Mononuclear cell (primary cell): ENCODE measurements around the gene ASCL2. TPM values are rescaled to one million over a fixed set of nuclear protein-coding genes. Genes with fewer than 3 reads are reported as not detected.

ENCODE experiments used
- H3K27me3 ChIP-seq: 2 replicates; pipeline ENCODE4 v1.6.0; 2011; ENCODE audit warnings: low read length, control low read depth; ENCODE audit not compliant: insufficient read depth
- H3K4me1 ChIP-seq: 2 replicates; pipeline ENCODE4 v1.5.1; 2011; ENCODE audit warnings: mild to moderate bottlenecking, low read length, control low read depth; ENCODE audit not compliant: insufficient read depth
- H3K4me3 ChIP-seq: 2 replicates; pipeline ENCODE4 v1.5.1; 2011; ENCODE audit warnings: mild to moderate bottlenecking, low read length, moderate library complexity
- H3K9me3 ChIP-seq: 2 replicates; pipeline ENCODE4 v1.5.1; 2011; ENCODE audit warnings: low read depth, mild to moderate bottlenecking, control low read depth, low read length
- total RNA-seq: library from RNA; depleted of rRNA; stranded (reverse); fragments of >200 nt; gene quantifications from one replicate; pipeline ENCODE4 v1.2.3, GENCODE V29; 2012

ASCL2 gene
- total RNA-seq, 1 donor, result 2.3 TPM

DNA sequence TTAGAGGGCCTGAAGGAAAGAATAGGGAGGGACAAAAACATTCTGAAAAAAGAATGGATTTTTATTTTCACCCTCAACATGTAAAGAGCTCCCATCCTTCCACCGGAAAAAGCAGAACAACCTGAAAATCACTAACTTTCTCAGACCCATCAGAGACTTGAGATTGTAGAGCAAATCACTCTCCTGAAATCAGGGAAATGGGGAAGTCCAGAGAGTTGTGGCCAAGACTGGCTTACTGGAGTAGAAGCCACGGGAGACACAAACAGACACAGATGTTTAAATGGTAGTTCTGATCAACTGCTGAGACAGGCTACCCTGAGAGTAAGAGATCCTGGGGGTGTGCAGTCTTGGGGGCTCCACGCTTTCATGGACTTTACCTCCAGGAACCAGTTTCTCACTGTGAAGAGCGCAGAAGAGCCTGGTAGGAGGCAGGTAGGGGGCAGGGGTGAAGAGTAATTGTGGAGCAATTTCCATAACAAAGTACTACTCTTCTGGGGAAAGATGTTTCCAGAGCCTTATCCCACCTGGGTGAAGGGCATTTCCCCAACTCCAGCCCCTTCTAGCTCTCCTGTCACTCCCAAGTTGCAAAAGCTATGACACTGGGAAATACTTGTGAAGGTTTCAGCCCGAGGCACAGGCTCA is 47.1 kb downstream of the ASCL2 start:
- H3K9me3 ChIP-seq, result peaks cover 6% of the 10 kb centered on the region
- H3K4me3 ChIP-seq, result no peak overlapping the region
- H3K27me3 ChIP-seq, result peaks cover 13% of the 10 kb centered on the region
- H3K4me1 ChIP-seq, result no peaks in the 10 kb centered on the region

DNA sequence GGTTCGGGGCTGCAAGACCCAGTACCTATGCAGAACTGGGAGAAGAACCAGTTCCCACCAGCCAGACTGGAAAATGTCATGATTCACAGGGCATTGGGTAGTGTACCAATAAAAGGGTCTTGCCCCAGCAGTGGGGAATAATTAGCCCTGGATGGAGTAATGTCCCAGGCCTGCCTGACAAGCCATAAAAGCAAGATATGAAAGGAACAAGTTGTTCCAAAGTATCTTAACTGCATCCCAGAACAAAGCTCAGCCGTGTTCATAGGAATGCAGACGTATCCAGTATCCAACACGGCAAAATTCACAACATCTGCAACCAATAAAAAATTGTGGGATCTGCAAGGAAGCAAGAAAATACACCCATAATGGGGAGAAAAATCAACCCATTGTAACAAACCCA is 47.9 kb downstream of the ASCL2 start:
- H3K4me3 ChIP-seq, result no peak overlapping the region
- peaks cover 6% of the 10 kb centered on the region for H3K9me3 ChIP-seq
- H3K4me1 ChIP-seq, result peaks cover 3% of the 10 kb centered on the region
- H3K27me3 ChIP-seq, result peaks cover 13% of the 10 kb centered on the region

DNA sequence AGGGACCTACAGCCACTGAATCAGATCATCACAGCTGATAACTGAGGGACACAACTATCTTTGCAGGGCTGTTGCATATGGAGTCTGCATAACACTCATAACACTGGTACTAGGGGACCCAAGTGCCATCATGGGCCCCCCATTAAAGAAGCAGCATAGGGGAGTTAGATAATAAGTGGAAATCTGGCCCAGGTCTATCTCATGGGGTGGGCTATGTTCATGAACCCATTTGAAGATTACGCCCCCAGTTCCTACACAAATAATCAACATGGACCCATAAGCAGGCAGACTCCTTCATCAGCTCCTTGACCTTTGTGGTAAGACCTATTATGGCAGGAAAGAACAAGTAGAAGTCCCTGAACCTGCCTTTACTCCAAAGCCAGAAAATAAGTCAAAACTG is 48.8 kb downstream of the ASCL2 start:
- peaks cover 7% of the 10 kb centered on the region for H3K27me3 ChIP-seq
- H3K4me1 ChIP-seq, result peaks cover 5% of the 10 kb centered on the region

DNA sequence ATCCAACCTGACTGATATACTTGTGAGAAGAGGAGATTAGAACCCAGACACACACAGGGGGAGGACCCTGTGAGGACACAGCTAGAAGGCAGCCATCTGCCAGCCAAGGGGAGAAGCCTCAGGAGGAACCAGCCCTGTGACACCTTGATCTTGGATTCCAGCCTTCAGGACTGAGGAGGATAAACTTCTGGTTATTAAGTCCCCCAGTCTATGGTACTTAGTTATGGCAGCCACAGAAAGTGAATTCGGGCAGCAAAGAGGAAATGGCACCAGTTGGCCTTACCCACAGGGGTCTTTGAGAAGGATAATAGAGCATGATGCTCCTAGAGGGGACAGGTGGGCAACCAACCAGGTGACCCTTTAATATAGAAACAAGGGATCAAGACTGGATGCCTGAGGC is 49.4 kb downstream of the ASCL2 start:
- Histone ChIP-seq H3K9me3 (peaks cover 6% of the 10 kb centered on the region), H3K4me1 (peaks cover 11% of the 10 kb centered on the region), H3K27me3 (peaks cover 7% of the 10 kb centered on the region), H3K4me3 (no peak overlapping the region)

More for the DNA sequence above, 48.8 kb downstream of the ASCL2 start:
- Histone ChIP-seq H3K9me3 (peaks cover 6% of the 10 kb centered on the region), H3K4me3 (no peak overlapping the region)

DNA sequence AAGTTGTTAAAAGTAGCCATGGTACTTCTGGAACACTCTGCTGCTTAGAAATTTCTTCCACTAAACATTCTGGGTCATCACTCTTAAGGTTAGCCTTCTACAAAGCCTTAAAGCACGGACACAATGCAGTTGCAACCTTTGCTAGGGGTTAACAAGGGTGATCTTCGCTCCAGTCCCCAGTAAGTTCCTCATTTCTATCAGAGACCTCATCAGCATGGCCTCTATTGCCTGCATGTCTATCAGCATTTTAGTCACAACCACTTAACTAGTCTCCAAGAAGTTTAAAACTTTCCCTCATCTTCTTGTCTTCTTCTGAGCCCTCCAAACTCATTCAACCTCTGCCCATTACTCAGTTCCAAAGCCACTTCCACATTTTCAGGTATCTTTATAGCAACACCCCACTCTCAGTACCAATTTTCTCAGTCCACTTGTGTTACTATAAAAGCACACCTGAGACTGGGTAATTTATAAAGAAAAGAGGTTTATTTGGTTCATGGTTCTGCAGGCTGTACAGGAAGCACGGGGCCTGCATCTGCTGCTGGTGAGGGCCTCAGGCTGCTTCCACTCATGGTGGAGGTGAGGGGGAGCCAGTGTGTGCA is 50.1 kb downstream of the ASCL2 start:
- H3K4me1 ChIP-seq, result peaks cover 11% of the 10 kb centered on the region
- peaks cover 7% of the 10 kb centered on the region for H3K27me3 ChIP-seq
- peaks cover 6% of the 10 kb centered on the region for H3K9me3 ChIP-seq
- H3K4me3 ChIP-seq, result no peak overlapping the region

DNA sequence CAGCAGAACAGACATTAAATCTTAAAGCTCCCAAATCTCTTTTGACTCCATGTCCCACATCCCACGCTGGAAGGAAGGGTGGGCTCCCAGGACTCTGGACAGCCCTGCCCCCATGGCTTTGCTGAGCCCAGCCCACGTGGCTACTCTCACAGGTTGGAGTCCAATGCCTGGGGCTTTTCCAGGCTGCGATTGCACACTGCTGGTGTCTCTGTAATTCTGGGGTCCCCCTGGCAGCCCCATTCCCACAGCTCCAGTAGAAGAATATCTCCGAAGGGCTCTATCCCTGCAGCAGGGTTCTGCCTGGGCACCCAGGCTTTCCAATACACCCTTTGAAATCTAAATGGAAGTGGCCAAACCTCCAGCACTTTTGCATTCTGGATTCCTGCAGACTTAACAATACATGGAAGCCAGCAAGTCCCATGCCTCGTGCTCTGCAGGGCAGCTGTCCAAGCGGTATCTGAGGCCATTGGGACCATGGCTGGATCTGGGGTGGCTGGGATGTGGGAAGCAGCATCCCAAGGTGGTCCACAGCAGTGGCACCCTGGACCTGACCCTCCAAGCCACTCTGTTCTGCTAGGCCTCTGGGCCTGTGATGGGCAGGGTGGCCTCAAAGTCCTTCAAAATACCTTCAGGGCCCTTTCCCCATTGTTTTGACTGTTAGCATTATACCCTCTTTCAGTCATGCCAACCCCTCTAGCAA is 50.9 kb downstream of the ASCL2 start:
- Histone ChIP-seq H3K9me3 (peaks cover 5% of the 10 kb centered on the region), H3K4me3 (no peak overlapping the region), H3K4me1 (peaks cover 11% of the 10 kb centered on the region), H3K27me3 (peaks cover 7% of the 10 kb centered on the region)

Other genes with a start within 250 kb of the ASCL2 start
- gene IGF2, start 131.2 kb downstream of the ASCL2 start, total RNA-seq, result not detected
- gene INS, start 109.4 kb downstream of the ASCL2 start, total RNA-seq, result not detected
- gene TH, start 98.8 kb downstream of the ASCL2 start, total RNA-seq, result not detected
- 17.3 TPM for gene C11orf21, start 31.3 kb upstream of the ASCL2 start, total RNA-seq
- 21.6 TPM for gene TSPAN32, start 31.4 kb upstream of the ASCL2 start, total RNA-seq
- gene CD81, start 106.7 kb upstream of the ASCL2 start, total RNA-seq, result 77.0 TPM
- 29.7 TPM for gene TSSC4, start 130.2 kb upstream of the ASCL2 start, total RNA-seq
- gene TRPM5, start 173.9 kb upstream of the ASCL2 start, total RNA-seq, result 0.10 TPM
- 12.7 TPM for gene KCNQ1, start 174.4 kb upstream of the ASCL2 start, total RNA-seq